PC-9 (cell line): Measurements from ENCODE around the gene SSBP2. TPM values are rescaled to one million over a fixed set of nuclear protein-coding genes. Genes with fewer than 3 reads are reported as not detected.
"Not testable (repeated sequence)": the region's sequence is repeated elsewhere in the genome, so short reads cannot be mapped to it uniquely, and the experiment has no call there.

Source experiments
- BruUV-seq: library from RNA; stranded (reverse); fragments of 400-500 nt; replicated peaks from 2 replicates; lab custom pipeline; 2021; lab: Mats Ljungman, UMichigan
- CTCF ChIA-PET: fragments of 300-600 bp; sonication (Branson Sonifier 250); formaldehyde crosslinking; loops from one replicate; lab custom pipeline; 2022; ENCODE audit warnings: antibody characterized with exemption; lab: Charles Lee
- POLR2A ChIA-PET: fragments of 300-600 bp; sonication (Branson Sonifier 250); formaldehyde crosslinking; loops from one replicate; lab custom pipeline; 2022; ENCODE audit warnings: antibody characterized with exemption; ENCODE audit not compliant: unreplicated experiment; lab: Charles Lee
- DNase-seq, 2 experiments: peaks; one replicate each; pipeline versions ENCODE4 v3.0.0 to v3.0.0-alpha.2; 2015 to 2022; ENCODE audit warnings: mixed read lengths in 1 of 2
- H2AFZ ChIP-seq: fragments of 200-600 bp; sonication (generic); 2 replicates; pipeline ENCODE4 v1.8.1; 2017; ENCODE audit warnings: antibody characterized with exemption
- H3F3A ChIP-seq: fragments of 200-600 bp; sonication (generic); 2 replicates; pipeline ENCODE4 v1.8.1; 2017; ENCODE audit warnings: antibody characterized with exemption, mild to moderate bottlenecking, low read depth; ENCODE audit not compliant: insufficient read depth
- H3K27ac ChIP-seq: fragments of 200-600 bp; sonication (generic); 2 replicates; pipeline ENCODE4 v1.6.1; 2016; ENCODE audit warnings: mixed run types
- H3K27me3 ChIP-seq: fragments of 200-600 bp; sonication (generic); 2 replicates; pipeline ENCODE4 v1.6.1; 2016; ENCODE audit warnings: low read depth, mixed run types; ENCODE audit not compliant: insufficient read depth
- H3K36me3 ChIP-seq: fragments of 200-600 bp; sonication (generic); 2 replicates; pipeline ENCODE4 v1.6.1; 2016; ENCODE audit warnings: low read depth, mixed run types
- H3K4me1 ChIP-seq: fragments of 200-600 bp; sonication (generic); replicated peaks from 2 replicates; pipeline ENCODE4 v1.6.1; 2016; ENCODE audit warnings: mixed run types; ENCODE audit not compliant: insufficient read depth
- H3K4me2 ChIP-seq: fragments of 200-600 bp; sonication (generic); 2 replicates; pipeline ENCODE4 v1.6.1; 2017; ENCODE audit warnings: mixed run types
- H3K4me3 ChIP-seq: fragments of 200-600 bp; sonication (generic); 2 replicates; pipeline ENCODE4 v1.6.1; 2016; ENCODE audit warnings: mixed run types
- H3K79me2 ChIP-seq: fragments of 200-600 bp; sonication (generic); 2 replicates; pipeline ENCODE4 v1.6.1; 2017; ENCODE audit warnings: low read depth, mixed run types
- H3K9me2 ChIP-seq: fragments of 200-600 bp; sonication (generic); 2 replicates; pipeline ENCODE4 v1.8.1; 2017; ENCODE audit warnings: mild to moderate bottlenecking; ENCODE audit not compliant: insufficient read depth
- H3K9me3 ChIP-seq: fragments of 200-600 bp; sonication (generic); 2 replicates; pipeline ENCODE4 v1.8.1; 2016; ENCODE audit warnings: low read depth; ENCODE audit not compliant: insufficient read depth
- H4K20me1 ChIP-seq: fragments of 200-600 bp; sonication (generic); 2 replicates; pipeline ENCODE4 v1.8.1; 2017; ENCODE audit not compliant: insufficient read depth
- CTCF ChIP-seq: fragments of 200-600 bp; sonication (generic); conservative IDR thresholded peaks from 2 replicates; pipeline ENCODE4 v1.6.1; 2017; ENCODE audit warnings: mixed run types, antibody characterized with exemption, mild to moderate bottlenecking, moderate library complexity
- EZH2 ChIP-seq: fragments of 200-600 bp; sonication (generic); IDR thresholded peaks from 2 replicates; pipeline ENCODE4 v1.8.0; 2017; ENCODE audit warnings: antibody characterized with exemption, low read depth
- intact Hi-C: fragments of 100-400 bp; cut with micrococcal nuclease; formaldehyde crosslinking; loops from one replicate; pipeline ENCODE4 v1.10.0; 2022; ENCODE audit not compliant: unreplicated experiment
- total RNA-seq: library from RNA; stranded (reverse); gene quantifications from 2 replicates; pipeline ENCODE4 v1.2.3, GENCODE V29; 2021

Gene SSBP2
- total RNA-seq, 1 experiment from 2014 or later: 6.4 TPM

- no peak for DNase-seq
- H3K4me1 ChIP-seq: peaks cover 12% of the 10 kb centered on the region
- no peak overlapping the region for H3K27ac ChIP-seq
- no peaks in the 10 kb centered on the region; the same call in 1 of the 2 replicates for H3K9me3 ChIP-seq
- TF ChIP-seq CTCF: no peak
- TF ChIP-seq EZH2: no peak
- no TSS peak for BruUV-seq
- H3K27me3 ChIP-seq: no peaks in the 10 kb centered on the region
- H3K9me2 ChIP-seq: no peaks in the 10 kb centered on the region
- H3F3A ChIP-seq: no peaks in the 10 kb centered on the region
- intact Hi-C loops: no loop called here
- ChIA-PET POLR2A (no interaction called here), CTCF (no interaction called here)
- no peaks in the 10 kb centered on the region for H3K79me2 ChIP-seq
- H4K20me1 ChIP-seq: no peaks in the 10 kb centered on the region
- no peak overlapping the region for H2AFZ ChIP-seq
- no peaks in the 10 kb centered on the region for H3K36me3 ChIP-seq
- H3K4me3 ChIP-seq: no peak overlapping the region
- no peak overlapping the region for H3K4me2 ChIP-seq
These were observed 120.2 kb downstream of the SSBP2 start for GRCh38 chr5:81630684-81631083.

GRCh38 chr5:81629986-81630385 is 120.9 kb downstream of the SSBP2 start:
- Histone ChIP-seq H3K27me3 (no peaks in the 10 kb centered on the region), H3K27ac (no peak overlapping the region), H2AFZ (no peak overlapping the region), H4K20me1 (no peaks in the 10 kb centered on the region), H3K79me2 (no peaks in the 10 kb centered on the region), H3F3A (no peaks in the 10 kb centered on the region), H3K4me1 (peaks cover 12% of the 10 kb centered on the region), H3K36me3 (no peaks in the 10 kb centered on the region), H3K4me3 (no peak overlapping the region), H3K4me2 (no peak overlapping the region), H3K9me3 (no peaks in the 10 kb centered on the region; the same call in 1 of the 2 replicates), H3K9me2 (no peaks in the 10 kb centered on the region)
- DNase-seq: no peak
- TF ChIP-seq CTCF (no peak), EZH2 (no peak)
- CTCF ChIA-PET: no interaction called here
- POLR2A ChIA-PET: no interaction called here
- no TSS peak for BruUV-seq
- intact Hi-C loops: no loop called here

- BruUV-seq, H3K79me2 ChIP-seq, H3F3A ChIP-seq, H3K36me3 ChIP-seq, CTCF ChIA-PET, H3K9me3 ChIP-seq, H2AFZ ChIP-seq, H3K27me3 ChIP-seq, H4K20me1 ChIP-seq, H3K4me2 ChIP-seq, H3K27ac ChIP-seq, intact Hi-C loops, H3K4me3 ChIP-seq, H3K9me2 ChIP-seq, POLR2A ChIA-PET, DNase-seq: not testable (repeated sequence)
- H3K4me1 ChIP-seq: peaks cover 12% of the 10 kb centered on the region
These were observed 122.8 kb downstream of the SSBP2 start for GRCh38 chr5:81628061-81628460.

GRCh38 chr5:81626524-81626923 is 124.4 kb downstream of the SSBP2 start:
- no peaks in the 10 kb centered on the region for H3K9me2 ChIP-seq
- peak overlapping the region; percentile 21; the same call in 1 of the 2 replicates for H3K4me2 ChIP-seq
- no TSS peak for BruUV-seq
- no peaks in the 10 kb centered on the region for H3K27me3 ChIP-seq
- H3K9me3 ChIP-seq: no peaks in the 10 kb centered on the region; the same call in 1 of the 2 replicates
- H3F3A ChIP-seq: no peaks in the 10 kb centered on the region
- H3K27ac ChIP-seq: no peak overlapping the region
- H3K4me1 ChIP-seq: peaks cover 12% of the 10 kb centered on the region
- ChIA-PET POLR2A (interaction anchor here (0.7 kb wide), 1 partner anchor 33 kb away, joined by 4 read pairs; no protein-coding TSS in a partner anchor), CTCF (no interaction called here)
- no peaks in the 10 kb centered on the region for H4K20me1 ChIP-seq
- H3K4me3 ChIP-seq: no peak overlapping the region
- H2AFZ ChIP-seq: no peak overlapping the region
- TF ChIP-seq CTCF: no peak
- no peak for TF ChIP-seq EZH2
- H3K79me2 ChIP-seq: no peaks in the 10 kb centered on the region
- intact Hi-C loops: no loop called here
- DNase-seq: peak; percentile 17 to 66
- no peaks in the 10 kb centered on the region for H3K36me3 ChIP-seq
